Fibroblast of peridontal ligament (primary cell): ENCODE results near the gene ATF6.

Source experiments
- DNase-seq: peaks from one replicate; pipeline ENCODE4 v3.0.0-alpha.2; 2010; ENCODE audit errors: extremely low read depth

ATF6 gene

DNA sequence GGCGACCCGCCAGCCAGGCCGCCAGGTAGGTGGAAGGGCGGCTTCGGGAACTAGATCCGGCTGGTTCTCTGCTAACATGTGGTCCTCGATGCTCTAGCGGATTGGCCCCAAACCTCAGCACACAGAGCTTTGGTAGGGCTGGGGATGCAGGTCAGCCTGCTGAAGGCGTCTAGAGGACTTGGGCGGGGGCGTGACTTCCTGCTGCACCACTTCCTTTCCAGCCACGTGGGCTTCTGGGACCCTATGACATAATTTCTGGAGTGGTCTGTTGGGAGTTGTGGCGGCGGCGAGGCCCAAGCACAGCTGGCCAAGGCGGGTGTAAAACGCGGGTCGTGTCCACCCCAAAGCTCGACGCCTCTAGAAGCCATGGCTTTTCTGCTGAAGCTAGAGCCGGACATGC, 124.5 kb downstream of the ATF6 start:
- no peak for DNase-seq

DNA sequence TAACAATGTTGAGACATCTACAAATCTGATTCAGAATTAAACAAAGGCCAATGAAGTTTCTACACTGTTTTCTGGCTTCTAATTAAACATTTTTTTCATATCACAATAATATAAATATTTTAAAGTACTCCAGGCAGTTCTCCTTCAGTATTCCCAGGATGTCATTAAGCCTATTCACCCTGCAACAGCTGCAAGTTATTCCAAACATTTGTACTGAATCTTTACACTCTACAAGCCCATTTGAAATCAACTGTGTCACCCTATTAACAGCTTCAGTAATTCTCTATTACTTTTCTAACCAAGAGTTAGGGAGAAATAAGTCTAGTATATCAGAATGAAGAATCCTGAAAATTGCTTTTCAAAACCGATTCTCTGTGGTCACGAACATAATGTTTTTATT, 133.0 kb downstream of the ATF6 start:
- no peak for DNase-seq

DNA sequence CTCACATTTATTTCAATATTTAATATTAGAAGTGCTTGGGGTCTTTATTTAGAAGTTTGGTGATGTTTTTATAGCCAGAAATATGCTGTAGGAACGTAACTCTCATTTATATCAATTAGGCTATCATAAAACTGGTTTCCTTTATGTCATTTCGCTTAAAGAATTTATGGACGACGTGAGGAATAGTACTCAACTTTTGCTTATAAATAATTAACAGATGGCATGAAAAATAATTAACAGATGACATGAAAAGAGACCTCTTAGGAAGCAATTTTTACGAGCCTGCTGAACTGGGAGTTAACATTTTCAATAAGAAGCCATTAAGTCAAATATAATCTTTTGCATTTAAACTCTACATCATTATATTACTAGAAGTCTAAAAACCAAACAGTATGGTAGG, 134.0 kb downstream of the ATF6 start:
- no peak for DNase-seq

DNA sequence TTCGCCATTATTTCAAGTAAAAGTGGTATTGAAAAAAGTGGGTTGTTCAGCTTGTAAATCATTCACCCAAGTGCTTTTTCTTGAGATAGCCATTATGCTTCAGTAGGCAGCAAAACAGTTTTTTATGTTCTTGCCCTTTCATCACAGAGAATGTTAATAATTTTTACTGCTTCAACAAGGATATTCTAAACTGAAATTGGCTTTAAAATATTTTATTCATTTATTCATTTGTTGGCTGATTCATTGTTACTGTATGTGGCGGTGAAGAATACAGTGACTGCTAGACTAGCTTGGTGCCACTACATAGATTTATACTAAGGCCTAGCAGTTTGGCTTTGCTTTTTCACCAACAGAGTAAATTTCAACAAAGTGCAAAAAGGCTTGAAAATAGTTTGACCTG, 136.1 kb downstream of the ATF6 start:
- no peak for DNase-seq

DNA sequence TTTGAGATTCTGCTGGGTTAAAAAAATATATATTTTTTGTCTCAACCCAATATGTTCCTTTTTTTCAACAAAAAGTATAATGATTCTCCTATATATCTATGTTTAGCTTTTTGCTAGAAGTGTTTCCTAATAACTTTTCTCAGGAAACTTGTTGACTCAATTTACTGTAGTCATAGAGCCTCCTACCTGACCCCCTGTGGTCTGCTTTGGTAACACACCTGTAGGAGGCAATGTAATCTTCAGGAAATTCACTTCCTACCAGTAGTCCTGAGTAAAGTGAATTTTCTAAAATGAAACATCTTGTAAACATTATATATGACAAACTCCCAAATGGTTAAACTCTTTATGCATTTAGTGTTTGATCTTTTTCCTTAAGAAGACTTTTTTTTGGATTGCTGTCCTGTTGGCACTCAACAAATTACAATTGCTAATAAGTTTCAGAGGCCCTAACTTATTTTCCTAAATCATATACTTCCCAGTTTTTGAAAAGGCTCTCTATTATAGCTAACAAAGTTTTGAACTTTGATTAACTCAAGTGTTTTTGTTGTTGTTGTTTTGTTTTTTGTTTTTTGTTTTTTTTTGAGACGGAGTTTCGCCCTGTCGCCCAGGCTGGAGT, 139.3 kb downstream of the ATF6 start:
- DNase-seq, result no peak

DNA sequence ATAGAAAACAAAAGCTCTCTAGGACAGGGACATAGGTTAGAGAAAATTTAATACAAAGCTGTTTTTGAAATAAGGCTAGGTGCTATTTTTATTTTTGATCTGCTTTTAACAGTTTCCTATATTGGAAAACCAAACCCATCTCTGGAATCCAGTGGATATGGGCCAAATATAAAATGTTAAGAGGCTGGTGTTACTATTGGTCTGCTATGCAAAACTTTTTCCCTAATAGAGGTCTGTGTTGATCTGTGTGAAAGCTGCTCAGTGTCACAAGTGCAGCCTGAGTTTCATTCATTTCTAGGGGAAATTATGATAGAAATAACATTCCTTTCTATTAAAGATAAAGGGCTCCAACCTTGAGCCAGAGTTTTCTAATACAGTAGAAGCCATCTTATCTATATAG, 141.1 kb downstream of the ATF6 start:
- no peak for DNase-seq

DNA sequence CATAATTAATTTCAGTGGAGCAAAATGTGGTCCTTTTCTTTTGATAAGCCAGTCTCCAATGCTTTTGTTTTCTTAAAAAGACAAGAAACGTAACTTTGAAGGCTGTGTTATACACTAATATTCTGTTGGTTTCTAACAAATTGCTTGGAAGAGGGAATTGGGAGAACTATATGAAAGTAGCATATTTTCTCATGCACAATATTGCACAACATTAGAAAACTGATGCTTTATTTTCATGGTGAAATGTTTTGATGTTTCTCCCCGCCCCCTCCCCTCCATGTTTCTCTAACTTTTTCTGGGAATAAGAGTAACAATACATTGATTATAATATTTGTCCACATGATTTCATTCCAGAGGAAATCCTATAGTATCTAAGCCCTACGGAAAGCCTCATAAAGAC, 142.1 kb downstream of the ATF6 start:
- DNase-seq, result no peak

DNA sequence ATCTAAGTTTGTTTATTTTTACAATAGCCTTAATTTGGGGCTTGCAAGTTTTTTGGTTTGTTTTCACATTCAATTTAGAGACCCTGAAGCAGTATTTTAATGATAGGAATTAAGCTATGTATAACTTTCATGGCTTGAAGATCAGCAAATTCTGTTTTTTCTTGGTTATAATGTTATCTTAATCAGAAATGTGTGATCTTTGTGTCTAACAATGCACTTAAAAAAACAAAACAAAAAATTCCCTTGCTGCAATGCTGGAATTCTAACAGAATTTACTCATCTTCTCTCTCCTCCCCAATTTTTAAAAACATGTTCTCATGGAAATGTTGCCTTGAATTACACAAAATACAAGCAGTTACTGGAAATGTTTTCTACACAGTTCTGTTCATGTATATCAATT, 144.5 kb downstream of the ATF6 start:
- DNase-seq, result peak; percentile 52

DNA sequence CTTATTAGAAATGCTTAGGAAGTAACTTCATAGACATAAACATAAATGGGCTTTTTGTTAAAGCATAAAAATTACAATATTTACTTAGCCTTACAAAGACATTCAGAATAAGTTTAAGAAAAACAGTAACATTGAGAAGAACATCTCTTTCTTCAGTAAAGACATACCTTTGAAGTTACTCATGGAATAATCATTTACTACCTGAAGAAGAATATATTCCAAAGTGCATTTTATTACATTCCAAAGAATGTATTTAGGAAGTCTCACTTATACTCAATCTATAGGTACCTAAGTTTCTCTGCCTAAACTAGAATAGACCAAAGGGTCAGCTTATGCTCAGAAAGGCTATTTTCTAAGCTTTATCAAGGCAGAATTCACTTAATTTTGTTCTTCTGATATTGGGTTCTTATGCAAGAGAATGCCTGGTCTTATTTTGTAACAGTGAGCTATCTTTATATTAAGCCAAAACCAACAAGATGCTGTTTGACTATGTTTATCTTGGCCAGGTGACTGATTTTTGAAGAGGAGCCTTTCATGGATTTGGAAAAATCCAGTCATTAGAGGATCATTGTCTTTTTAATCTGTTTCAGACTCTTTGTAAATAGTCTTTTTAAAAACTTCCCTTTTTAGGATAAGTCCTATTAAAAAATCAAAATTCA, 147.5 kb downstream of the ATF6 start:
- peak; percentile 34 for DNase-seq

DNA sequence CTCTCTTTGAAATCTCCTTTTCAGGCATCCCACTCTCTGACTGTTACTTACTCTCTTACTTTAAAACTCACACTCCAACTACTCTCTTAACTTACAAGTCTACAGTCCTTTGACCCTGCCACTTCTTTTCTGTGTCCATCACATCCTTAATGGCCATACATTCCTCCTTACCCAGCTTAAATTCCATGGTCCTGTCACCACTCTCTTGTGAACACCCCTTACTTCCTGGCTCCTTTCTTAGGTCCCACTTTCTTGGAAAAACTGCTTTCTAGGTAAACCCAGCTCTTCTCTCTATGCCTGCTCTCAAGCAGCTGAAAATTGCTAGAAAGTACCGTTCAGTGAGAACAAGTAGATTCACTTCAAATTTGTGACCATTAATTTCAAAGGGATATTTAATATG, 148.5 kb downstream of the ATF6 start:
- no peak for DNase-seq

DNA sequence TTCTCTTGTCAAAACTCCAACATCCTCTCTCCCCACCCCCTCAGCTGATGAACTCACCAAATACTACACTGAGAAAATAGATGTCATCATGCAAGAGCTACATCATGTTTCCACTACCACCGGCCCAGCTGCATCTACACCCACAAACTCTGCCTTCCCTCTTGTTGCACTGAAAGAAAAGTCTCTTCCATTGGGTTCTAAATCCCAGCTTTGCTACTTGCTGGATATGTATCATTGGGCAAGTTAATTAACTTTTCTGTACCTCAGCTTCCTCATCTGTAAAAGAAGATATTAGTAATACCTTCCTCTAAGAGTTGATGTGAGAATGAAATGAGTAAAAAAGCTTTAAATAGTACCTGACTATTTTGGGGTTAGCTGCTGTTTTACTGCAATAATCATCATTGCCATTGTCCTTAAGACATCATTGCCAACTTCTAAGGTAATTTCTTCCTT, 149.0 kb downstream of the ATF6 start:
- DNase-seq, result no peak

DNA sequence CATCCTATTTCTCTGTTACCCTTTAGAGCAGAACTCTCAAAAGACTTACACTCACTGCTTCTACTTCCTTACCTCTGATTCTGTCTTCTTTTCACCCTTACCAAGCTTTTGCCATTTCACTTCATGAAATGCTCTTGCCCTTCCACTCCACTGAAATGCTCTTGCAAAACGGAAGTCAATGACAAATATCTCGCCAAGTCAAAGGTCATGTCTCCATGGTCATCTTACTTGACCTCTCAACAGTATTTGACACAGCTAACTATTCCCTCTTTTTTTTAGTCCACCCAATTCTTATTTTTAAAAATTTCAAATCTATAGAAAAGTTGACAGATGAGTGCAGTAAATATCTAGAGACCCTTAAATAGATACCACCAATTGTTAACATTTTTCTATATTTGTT, 149.9 kb downstream of the ATF6 start:
- no peak for DNase-seq

DNA sequence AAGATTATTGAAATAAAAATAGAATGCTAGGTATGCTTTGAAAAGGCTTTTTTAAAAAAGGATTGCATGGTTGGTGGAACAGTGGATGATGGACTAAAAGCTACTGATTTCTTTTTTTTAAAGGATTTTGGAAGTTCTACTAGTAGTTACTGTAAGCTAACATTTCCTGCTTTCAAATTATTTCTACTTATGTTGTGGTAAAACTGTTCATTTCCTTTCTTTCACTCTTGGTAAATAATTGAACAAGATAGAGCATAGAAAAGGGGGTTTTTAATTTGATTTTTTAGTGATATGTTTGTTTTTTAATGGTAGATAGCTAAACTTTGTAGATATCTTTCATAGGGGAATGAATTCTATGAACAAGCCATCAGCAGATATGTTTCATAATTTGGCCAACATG, 153.1 kb downstream of the ATF6 start:
- no peak for DNase-seq

DNA sequence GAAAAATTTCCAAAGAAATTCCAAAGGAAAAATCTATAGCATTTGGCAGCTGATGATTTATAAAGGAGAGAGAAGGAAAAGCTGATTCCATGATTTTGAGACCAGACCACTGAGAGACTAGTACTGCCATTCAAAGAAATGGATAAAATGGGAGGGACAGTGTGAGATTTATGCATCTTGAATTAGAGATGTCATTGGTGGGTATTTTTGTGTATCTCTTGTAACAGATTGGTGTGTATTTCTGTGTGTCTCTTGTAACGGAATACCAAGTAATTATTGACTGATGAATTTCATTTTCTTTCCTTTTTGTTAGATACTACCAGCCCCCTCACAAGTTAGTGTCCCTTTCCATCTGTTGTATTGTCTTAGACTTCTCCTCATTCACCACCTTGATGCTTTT, 155.4 kb downstream of the ATF6 start:
- DNase-seq, result no peak

DNA sequence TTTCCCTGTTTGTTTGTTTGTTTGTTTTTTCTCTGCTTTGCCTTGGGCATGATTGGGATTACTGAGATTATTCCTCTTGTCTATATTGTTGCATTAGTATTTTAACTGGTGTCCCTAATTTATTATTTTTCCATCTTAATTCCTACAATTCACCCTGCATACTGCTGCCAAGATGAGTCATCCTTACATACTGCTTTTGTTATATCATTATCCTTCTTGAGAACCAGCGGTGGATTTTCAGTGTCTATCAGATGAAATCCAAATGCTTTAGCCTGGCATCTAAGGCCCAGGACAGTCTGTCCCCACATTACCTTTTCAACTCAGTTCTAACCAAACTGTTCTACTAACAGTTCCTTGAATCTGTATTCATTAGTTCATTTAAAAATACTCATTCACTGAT, 155.9 kb downstream of the ATF6 start:
- peak; percentile 70 for DNase-seq

DNA sequence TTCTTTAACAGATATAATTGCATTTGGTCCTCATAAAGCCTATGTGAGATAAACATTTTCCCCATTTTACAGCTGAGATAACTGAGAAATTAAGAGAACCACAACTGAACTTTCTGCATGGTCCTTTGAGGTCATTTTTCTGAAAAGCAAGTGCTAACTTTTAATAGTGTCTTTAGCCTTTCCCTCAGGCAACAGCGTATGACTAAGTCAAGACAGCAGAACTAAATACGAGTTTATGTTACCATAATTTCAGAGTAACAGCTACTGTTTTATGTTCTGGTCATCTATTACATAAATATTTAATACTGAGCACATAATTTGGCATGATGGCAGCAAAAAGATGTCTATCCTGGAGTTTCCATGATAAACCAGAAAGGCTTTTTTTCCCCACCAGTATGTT, 161.9 kb downstream of the ATF6 start:
- DNase-seq, result no peak

DNA sequence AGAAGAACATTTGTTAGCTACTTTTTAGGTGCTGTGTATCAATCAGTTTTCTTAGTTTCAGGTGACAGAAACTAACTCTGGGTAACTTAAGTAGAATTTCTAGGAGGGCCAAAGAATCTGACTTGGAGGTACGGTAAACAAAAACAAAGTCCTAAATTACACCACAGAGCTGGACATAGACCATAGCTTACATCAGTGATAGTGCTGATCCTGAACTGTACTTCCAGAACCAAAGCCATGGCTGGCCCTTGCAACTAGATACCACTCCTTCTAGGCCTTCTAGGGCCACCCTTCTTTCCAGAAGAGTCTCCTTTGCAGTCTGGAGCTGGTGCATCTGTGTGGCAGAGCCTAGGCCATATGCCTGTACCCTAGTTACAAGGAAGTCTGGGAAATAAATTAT, 163.0 kb downstream of the ATF6 start:
- DNase-seq, result no peak

DNA sequence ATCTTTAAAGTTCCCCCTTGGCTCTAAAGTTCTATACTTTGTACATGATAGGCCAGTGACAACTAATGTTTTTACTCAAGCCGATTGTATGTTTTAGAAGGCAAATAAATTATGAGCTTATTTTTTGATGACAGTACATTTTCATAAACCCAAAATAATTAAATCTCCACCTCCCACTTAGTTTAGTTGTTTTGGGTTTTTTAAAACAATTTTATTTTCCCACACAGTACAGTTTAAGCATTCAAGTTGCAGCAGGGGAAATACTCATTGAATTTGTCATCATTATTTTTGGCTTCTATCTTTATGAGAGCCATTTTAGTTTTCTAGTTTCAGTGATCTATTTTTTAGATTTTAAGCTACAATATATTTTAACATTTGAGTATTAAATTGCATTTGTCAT, 163.9 kb downstream of the ATF6 start:
- DNase-seq, result peak; percentile 80

DNA sequence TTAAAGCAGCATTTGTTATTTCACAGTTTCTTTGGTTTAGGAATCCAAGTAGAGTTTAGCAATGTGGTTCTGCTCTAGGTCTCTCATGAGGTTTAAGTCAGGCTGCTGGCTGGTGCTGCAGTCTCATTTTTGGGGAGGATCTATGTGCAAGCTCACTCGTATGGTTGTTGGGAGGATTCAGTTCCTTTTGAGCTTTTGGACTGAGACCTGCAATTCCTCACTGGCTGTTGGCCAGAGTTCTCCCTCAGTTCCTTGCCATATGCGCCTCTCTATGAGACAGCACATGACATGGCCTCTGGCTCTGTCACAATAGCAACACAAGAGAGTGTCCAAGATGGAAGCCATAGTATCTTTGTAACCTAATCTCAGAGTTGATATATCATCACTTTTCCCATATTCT, 166.5 kb downstream of the ATF6 start:
- no peak for DNase-seq

DNA sequence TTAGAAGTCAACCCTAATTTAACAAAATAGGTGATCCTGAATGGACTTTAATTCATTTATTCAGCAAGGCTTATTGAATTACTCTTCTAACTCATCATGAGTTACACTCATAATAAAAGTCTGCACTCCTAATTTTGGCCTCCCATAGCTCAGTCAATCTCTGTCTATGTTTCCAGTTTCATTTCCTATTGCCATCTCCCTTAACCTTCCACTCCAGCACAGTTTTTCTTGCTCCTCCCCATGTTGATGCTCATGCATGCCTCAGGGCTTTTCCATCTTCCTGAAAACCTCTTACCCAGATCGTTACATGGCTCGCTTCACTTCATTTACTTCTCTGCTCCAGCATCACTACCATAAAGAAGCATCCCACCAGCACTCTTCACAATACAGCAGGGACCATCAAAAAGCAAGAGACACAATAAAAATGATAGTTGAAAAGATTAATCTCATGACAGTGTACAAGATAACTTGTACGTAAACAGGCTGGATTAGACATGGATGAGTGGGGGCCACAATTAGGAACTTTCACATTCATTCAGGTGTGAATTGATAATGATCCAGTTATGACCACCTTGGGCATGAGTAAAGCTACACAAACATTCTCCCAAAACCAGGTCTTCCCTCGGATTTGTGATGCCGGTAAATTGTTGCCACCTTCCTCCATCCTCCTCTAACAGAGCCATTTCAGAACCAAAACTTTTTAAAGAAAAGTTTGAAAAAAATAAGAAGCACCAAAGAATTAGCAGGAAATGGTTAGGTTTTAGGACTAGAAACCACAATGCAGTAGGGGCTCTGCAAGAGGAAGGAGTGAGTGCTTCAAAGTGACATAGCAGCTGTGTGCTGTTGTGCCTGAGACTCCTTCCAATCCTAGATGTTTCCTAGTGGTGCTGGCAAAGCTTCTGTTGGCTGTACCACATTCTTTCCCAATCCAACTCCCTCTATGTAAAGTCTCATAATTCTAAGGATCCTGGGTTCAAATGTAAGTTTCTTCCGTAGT, 167.8 kb downstream of the ATF6 start:
- DNase-seq, result no peak

DNA sequence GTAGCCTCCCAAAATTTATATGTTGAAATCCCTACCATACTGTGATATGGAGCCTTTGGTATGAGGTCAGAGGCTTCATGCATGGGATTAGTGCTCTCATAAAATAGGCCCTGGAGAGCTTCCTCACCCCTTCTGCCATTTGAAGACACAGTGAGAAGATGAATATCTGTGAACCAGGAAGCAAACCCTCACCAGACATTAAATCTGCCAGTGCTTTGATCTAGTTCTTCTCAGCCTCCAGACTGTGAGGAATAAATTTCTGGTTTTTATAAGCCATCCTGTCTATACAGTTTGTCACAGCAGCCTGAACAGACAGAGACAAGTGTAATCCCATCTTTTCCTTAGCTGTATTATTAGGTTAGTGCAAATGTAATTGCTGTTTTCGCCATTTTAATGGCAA, 169.1 kb downstream of the ATF6 start:
- DNase-seq, result no peak

DNA sequence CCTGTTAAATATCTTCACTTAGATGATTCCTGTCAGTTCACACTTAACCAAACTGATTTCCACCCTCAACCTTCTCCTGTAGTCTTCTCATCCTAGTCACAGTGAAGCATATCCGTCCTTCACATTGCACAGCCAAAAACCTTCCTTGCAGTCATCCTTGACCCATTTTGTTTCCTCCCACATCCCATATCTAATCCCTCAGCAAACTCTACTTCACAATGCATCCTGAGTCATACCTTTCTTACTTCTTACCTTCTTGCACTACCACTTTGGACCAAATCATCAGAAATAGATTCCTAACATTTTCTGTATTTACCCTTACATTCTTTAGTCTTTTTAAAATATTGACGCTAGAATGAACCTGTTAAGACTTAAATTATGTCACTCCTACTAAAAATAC, 170.7 kb downstream of the ATF6 start:
- DNase-seq, result no peak
